ENCODE data around the gene DOCK3.
"Not testable (repeated sequence)": the region's sequence is repeated elsewhere in the genome, so short reads cannot be mapped to it uniquely, and the experiment has no call there.

DOCK3 gene

GRCh38 chr3:50676031-50676705, 1.4 kb downstream of the DOCK3 start:
- DNase-seq (ENCODE audit: low spot score) = no peak

GRCh38 chr3:50687127-50687751, 12.5 kb downstream of the DOCK3 start:
- no peak for DNase-seq (ENCODE audit: low spot score)

GRCh38 chr3:50687916-50688315, 13.2 kb downstream of the DOCK3 start:
- no peak for DNase-seq (ENCODE audit: low spot score)

GRCh38 chr3:50688602-50689001, 13.9 kb downstream of the DOCK3 start:
- DNase-seq (ENCODE audit: low spot score) = not testable (repeated sequence)

- DNase-seq (ENCODE audit: low spot score) = no peak
Measured at GRCh38 chr3:50689558-50689957, 14.8 kb downstream of the DOCK3 start.

- DNase-seq (ENCODE audit: low spot score) = no peak
Measured at GRCh38 chr3:50695031-50695430, 20.3 kb downstream of the DOCK3 start.

GRCh38 chr3:50696276-50696675, 21.5 kb downstream of the DOCK3 start:
- DNase-seq (ENCODE audit: low spot score) = no peak

- no peak for DNase-seq (ENCODE audit: low spot score)
Measured at GRCh38 chr3:50698269-50698668, 23.5 kb downstream of the DOCK3 start.

- no peak for DNase-seq (ENCODE audit: low spot score)
Measured at GRCh38 chr3:50708620-50709019, 33.9 kb downstream of the DOCK3 start.

- peak; percentile 29 for DNase-seq (ENCODE audit: low spot score)
Measured at GRCh38 chr3:50714946-50715345, 40.2 kb downstream of the DOCK3 start.

GRCh38 chr3:50724831-50725230, 50.1 kb downstream of the DOCK3 start:
- DNase-seq (ENCODE audit: low spot score) = no peak

GRCh38 chr3:50734985-50735384, 60.3 kb downstream of the DOCK3 start:
- no peak for DNase-seq (ENCODE audit: low spot score)

GRCh38 chr3:50737193-50737905, 62.6 kb downstream of the DOCK3 start:
- DNase-seq (ENCODE audit: low spot score) = no peak

GRCh38 chr3:50737906-50738598, 63.3 kb downstream of the DOCK3 start:
- peak; percentile 58 for DNase-seq (ENCODE audit: low spot score)

GRCh38 chr3:50743643-50744042, 68.9 kb downstream of the DOCK3 start:
- DNase-seq (ENCODE audit: low spot score) = no peak

- DNase-seq (ENCODE audit: low spot score) = no peak
Measured at GRCh38 chr3:50749822-50750221, 75.1 kb downstream of the DOCK3 start.

GRCh38 chr3:50759015-50759414, 84.3 kb downstream of the DOCK3 start:
- DNase-seq (ENCODE audit: low spot score) = no peak

- no peak for DNase-seq (ENCODE audit: low spot score)
Measured at GRCh38 chr3:50777680-50778079, 103.0 kb downstream of the DOCK3 start.

GRCh38 chr3:50781766-50782165, 107.0 kb downstream of the DOCK3 start:
- DNase-seq (ENCODE audit: low spot score) = not testable (repeated sequence)

GRCh38 chr3:50786631-50787030, 111.9 kb downstream of the DOCK3 start:
- no peak for DNase-seq (ENCODE audit: low spot score)

GRCh38 chr3:50790894-50791293, 116.2 kb downstream of the DOCK3 start:
- DNase-seq (ENCODE audit: low spot score) = not testable (repeated sequence)

GRCh38 chr3:50792568-50792967, 117.8 kb downstream of the DOCK3 start:
- DNase-seq (ENCODE audit: low spot score) = no peak

- DNase-seq (ENCODE audit: low spot score) = not testable (repeated sequence)
Measured at GRCh38 chr3:50803805-50804204, 129.1 kb downstream of the DOCK3 start.

Data from D341Med (cell line).